Measurements from ENCODE around the gene ABCC1. TPM values are rescaled to one million over a fixed set of nuclear protein-coding genes. Genes with fewer than 3 reads are reported as not detected.

Gene ABCC1
- total and polyA plus RNA-seq, 2 donors (not counting 1 experiment from before 2014, with no cell fraction given) = 54.1 to 178 TPM

GRCh38 chr16:16154281-16154951 lies 205.0 kb downstream of the ABCC1 start:
- H3K9me3 ChIP-seq (ENCODE audit: control insufficient read depth, insufficient read depth, low read depth, low read length) = no peaks in the 10 kb centered on the region
- H3K79me2 ChIP-seq (ENCODE audit: control insufficient read depth, insufficient read depth, low read length) = no peaks in the 10 kb centered on the region
- no peak overlapping the region for H3K4me2 ChIP-seq (ENCODE audit: extremely low read depth, insufficient read depth, low read length)
- H3K27ac ChIP-seq (ENCODE audit: insufficient read depth, low read length) = no peak overlapping the region
- DNase-seq (ENCODE audit: low read depth in 2 of 2) = no peak
- no peak overlapping the region for H2AFZ ChIP-seq (ENCODE audit: low read length)
- no peaks in the 10 kb centered on the region for H3K36me3 ChIP-seq (ENCODE audit: control insufficient read depth, insufficient read depth, low read length)
- no peak overlapping the region for H3K9ac ChIP-seq (ENCODE audit: insufficient read depth, low read length)
- TF ChIP-seq EZH2 (IDR thresholded peaks at IDR 0.05; ENCODE audit: low read length, missing control alignments) (no peak), CTCF (conservative IDR thresholded peaks at IDR 0.05 in 1 of 2, IDR thresholded peaks at IDR 0.05 in 1 of 2; ENCODE audit: low read depth in 1 of 2, low read length in 2 of 2) (no peak)
- no peaks in the 10 kb centered on the region for H4K20me1 ChIP-seq (ENCODE audit: control insufficient read depth, extremely low read depth, insufficient read depth, low read length)
- H3K4me3 ChIP-seq (replicated peaks in 1 of 4; ENCODE audit: control extremely low read depth in 1 of 4, insufficient read depth in 1 of 4, low read depth in 3 of 4, low read length in 4 of 4) = no peak overlapping the region
- H3K27me3 ChIP-seq (ENCODE audit: control insufficient read depth, insufficient read depth, low read length) = no peaks in the 10 kb centered on the region
- peaks cover 6% of the 10 kb centered on the region for H3K4me1 ChIP-seq (ENCODE audit: control insufficient read depth, extremely low read depth, insufficient read depth, low read length)

GRCh38 chr16:16155234-16155633 lies 205.8 kb downstream of the ABCC1 start:
- H3K4me2 ChIP-seq (ENCODE audit: extremely low read depth, insufficient read depth, low read length) = no peak overlapping the region
- H3K36me3 ChIP-seq (ENCODE audit: control insufficient read depth, insufficient read depth, low read length) = no peaks in the 10 kb centered on the region
- H4K20me1 ChIP-seq (ENCODE audit: control insufficient read depth, extremely low read depth, insufficient read depth, low read length) = no peaks in the 10 kb centered on the region
- no peak for TF ChIP-seq EZH2 (IDR thresholded peaks at IDR 0.05; ENCODE audit: low read length, missing control alignments)
- TF ChIP-seq CTCF (conservative IDR thresholded peaks at IDR 0.05 in 1 of 2, IDR thresholded peaks at IDR 0.05 in 1 of 2; ENCODE audit: low read depth in 1 of 2, low read length in 2 of 2) = no peak
- no peak overlapping the region for H3K9ac ChIP-seq (ENCODE audit: insufficient read depth, low read length)
- H3K27me3 ChIP-seq (ENCODE audit: control insufficient read depth, insufficient read depth, low read length) = no peaks in the 10 kb centered on the region
- H3K4me3 ChIP-seq (replicated peaks in 1 of 4; ENCODE audit: control extremely low read depth in 1 of 4, insufficient read depth in 1 of 4, low read depth in 3 of 4, low read length in 4 of 4) = no peak overlapping the region
- H3K9me3 ChIP-seq (ENCODE audit: control insufficient read depth, insufficient read depth, low read depth, low read length) = no peaks in the 10 kb centered on the region
- H3K79me2 ChIP-seq (ENCODE audit: control insufficient read depth, insufficient read depth, low read length) = no peaks in the 10 kb centered on the region
- no peak overlapping the region for H2AFZ ChIP-seq (ENCODE audit: low read length)
- no peaks in the 10 kb centered on the region for H3K4me1 ChIP-seq (ENCODE audit: control insufficient read depth, extremely low read depth, insufficient read depth, low read length)
- H3K27ac ChIP-seq (ENCODE audit: insufficient read depth, low read length) = no peak overlapping the region
- no peak for DNase-seq (ENCODE audit: low read depth in 2 of 2)

- H3K27ac ChIP-seq (ENCODE audit: insufficient read depth, low read length) = no peak overlapping the region
- H3K9me3 ChIP-seq (ENCODE audit: control insufficient read depth, insufficient read depth, low read depth, low read length) = no peaks in the 10 kb centered on the region
- no peaks in the 10 kb centered on the region for H3K4me1 ChIP-seq (ENCODE audit: control insufficient read depth, extremely low read depth, insufficient read depth, low read length)
- H2AFZ ChIP-seq (ENCODE audit: low read length) = no peak overlapping the region
- no peak for DNase-seq (ENCODE audit: low read depth in 2 of 2)
- TF ChIP-seq CTCF (conservative IDR thresholded peaks at IDR 0.05 in 1 of 2, IDR thresholded peaks at IDR 0.05 in 1 of 2; ENCODE audit: low read depth in 1 of 2, low read length in 2 of 2) = no peak
- TF ChIP-seq EZH2 (IDR thresholded peaks at IDR 0.05; ENCODE audit: low read length, missing control alignments) = no peak
- no peaks in the 10 kb centered on the region for H3K27me3 ChIP-seq (ENCODE audit: control insufficient read depth, insufficient read depth, low read length)
- no peak overlapping the region for H3K4me3 ChIP-seq (replicated peaks in 1 of 4; ENCODE audit: control extremely low read depth in 1 of 4, insufficient read depth in 1 of 4, low read depth in 3 of 4, low read length in 4 of 4)
- H3K4me2 ChIP-seq (ENCODE audit: extremely low read depth, insufficient read depth, low read length) = no peak overlapping the region
- no peaks in the 10 kb centered on the region for H3K79me2 ChIP-seq (ENCODE audit: control insufficient read depth, insufficient read depth, low read length)
- H3K9ac ChIP-seq (ENCODE audit: insufficient read depth, low read length) = no peak overlapping the region
- no peaks in the 10 kb centered on the region for H3K36me3 ChIP-seq (ENCODE audit: control insufficient read depth, insufficient read depth, low read length)
- no peaks in the 10 kb centered on the region for H4K20me1 ChIP-seq (ENCODE audit: control insufficient read depth, extremely low read depth, insufficient read depth, low read length)
Measured at GRCh38 chr16:16157166-16157565, 207.8 kb downstream of the ABCC1 start.
